ENCODE data around the gene QSOX2. TPM values are rescaled to one million over a fixed set of nuclear protein-coding genes. Genes with fewer than 3 reads are reported as not detected.

The QSOX2 gene
- total RNA-seq, 1 donor, result 12.7 TPM

DNA sequence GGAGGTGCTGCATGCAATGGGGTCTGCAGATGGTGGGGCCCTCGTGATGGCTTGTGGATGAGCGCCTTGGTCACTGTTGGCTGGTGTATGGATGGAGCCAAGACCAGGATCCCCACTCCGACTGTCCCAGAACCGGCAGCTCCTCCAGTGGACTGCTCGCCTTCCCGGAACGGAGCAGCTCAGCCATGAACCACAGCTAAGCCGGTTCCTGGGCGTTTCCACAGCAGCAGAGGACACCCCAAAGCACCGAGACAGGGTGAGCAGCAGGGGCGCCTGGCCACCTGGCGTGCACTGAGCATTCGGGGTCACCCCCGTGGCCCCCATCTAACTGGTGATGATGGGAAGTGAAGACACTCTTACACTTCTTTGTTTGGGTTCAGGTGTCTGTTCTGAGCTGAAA lies 32.1 kb upstream of the QSOX2 start:
- Histone ChIP-seq H3K4me3 (ENCODE audit: insufficient read depth, low read length) (no peak overlapping the region), H3K4me1 (ENCODE audit: insufficient read depth, low read length) (no peaks in the 10 kb centered on the region), H3K27me3 (ENCODE audit: insufficient read depth, low read length) (peaks cover 32% of the 10 kb centered on the region), H3K27ac (ENCODE audit: low read depth, low read length) (no peak overlapping the region), H3K36me3 (ENCODE audit: insufficient read depth, low read length) (no peaks in the 10 kb centered on the region), H2AFZ (ENCODE audit: low read length) (no peak overlapping the region), H3K9me3 (ENCODE audit: low read depth, low read length) (no peaks in the 10 kb centered on the region), H4K20me1 (ENCODE audit: insufficient read depth, low read length) (no peaks in the 10 kb centered on the region), H3K79me2 (ENCODE audit: insufficient read depth, low read length) (no peaks in the 10 kb centered on the region), H3K4me2 (ENCODE audit: insufficient read depth, low read length) (no peak overlapping the region)
- DNase-seq (ENCODE audit: insufficient read length, low spot score, missing footprints), result no peak
- TF ChIP-seq, protein P1, sequence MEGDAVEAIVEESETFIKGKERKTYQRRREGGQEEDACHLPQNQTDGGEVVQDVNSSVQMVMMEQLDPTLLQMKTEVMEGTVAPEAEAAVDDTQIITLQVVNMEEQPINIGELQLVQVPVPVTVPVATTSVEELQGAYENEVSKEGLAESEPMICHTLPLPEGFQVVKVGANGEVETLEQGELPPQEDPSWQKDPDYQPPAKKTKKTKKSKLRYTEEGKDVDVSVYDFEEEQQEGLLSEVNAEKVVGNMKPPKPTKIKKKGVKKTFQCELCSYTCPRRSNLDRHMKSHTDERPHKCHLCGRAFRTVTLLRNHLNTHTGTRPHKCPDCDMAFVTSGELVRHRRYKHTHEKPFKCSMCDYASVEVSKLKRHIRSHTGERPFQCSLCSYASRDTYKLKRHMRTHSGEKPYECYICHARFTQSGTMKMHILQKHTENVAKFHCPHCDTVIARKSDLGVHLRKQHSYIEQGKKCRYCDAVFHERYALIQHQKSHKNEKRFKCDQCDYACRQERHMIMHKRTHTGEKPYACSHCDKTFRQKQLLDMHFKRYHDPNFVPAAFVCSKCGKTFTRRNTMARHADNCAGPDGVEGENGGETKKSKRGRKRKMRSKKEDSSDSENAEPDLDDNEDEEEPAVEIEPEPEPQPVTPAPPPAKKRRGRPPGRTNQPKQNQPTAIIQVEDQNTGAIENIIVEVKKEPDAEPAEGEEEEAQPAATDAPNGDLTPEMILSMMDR (IDR thresholded peaks at IDR 0.05; ENCODE audit: extremely low read depth, low read depth, low read length), result no peak

- Histone ChIP-seq H3K4me1 (ENCODE audit: insufficient read depth, low read length) (no peaks in the 10 kb centered on the region), H3K27ac (ENCODE audit: low read depth, low read length) (no peak overlapping the region), H3K4me2 (ENCODE audit: insufficient read depth, low read length) (no peak overlapping the region), H3K4me3 (ENCODE audit: insufficient read depth, low read length) (no peak overlapping the region), H4K20me1 (ENCODE audit: insufficient read depth, low read length) (no peaks in the 10 kb centered on the region), H2AFZ (ENCODE audit: low read length) (no peak overlapping the region), H3K36me3 (ENCODE audit: insufficient read depth, low read length) (no peaks in the 10 kb centered on the region), H3K27me3 (ENCODE audit: insufficient read depth, low read length) (peaks cover 32% of the 10 kb centered on the region), H3K79me2 (ENCODE audit: insufficient read depth, low read length) (no peaks in the 10 kb centered on the region), H3K9me3 (ENCODE audit: low read depth, low read length) (no peaks in the 10 kb centered on the region)
- DNase-seq (ENCODE audit: insufficient read length, low spot score, missing footprints), result no peak
- TF ChIP-seq, protein P1 (IDR thresholded peaks at IDR 0.05; ENCODE audit: extremely low read depth, low read depth, low read length), result no peak
These were observed 31.1 kb upstream of the QSOX2 start for GRCh38 chr9:136276716-136277115.

GRCh38 chr9:136275655-136276429 lies 30.2 kb upstream of the QSOX2 start:
- no peaks in the 10 kb centered on the region for H3K9me3 ChIP-seq (ENCODE audit: low read depth, low read length)
- no peaks in the 10 kb centered on the region for H4K20me1 ChIP-seq (ENCODE audit: insufficient read depth, low read length)
- DNase-seq (ENCODE audit: insufficient read length, low spot score, missing footprints), result no peak
- H3K27me3 ChIP-seq (ENCODE audit: insufficient read depth, low read length), result peaks cover 32% of the 10 kb centered on the region
- H3K4me3 ChIP-seq (ENCODE audit: insufficient read depth, low read length), result no peak overlapping the region
- no peaks in the 10 kb centered on the region for H3K79me2 ChIP-seq (ENCODE audit: insufficient read depth, low read length)
- TF ChIP-seq, protein P1 (IDR thresholded peaks at IDR 0.05; ENCODE audit: extremely low read depth, low read depth, low read length), result no peak
- H3K4me1 ChIP-seq (ENCODE audit: insufficient read depth, low read length), result no peaks in the 10 kb centered on the region
- no peak overlapping the region for H3K27ac ChIP-seq (ENCODE audit: low read depth, low read length)
- H3K36me3 ChIP-seq (ENCODE audit: insufficient read depth, low read length), result no peaks in the 10 kb centered on the region
- H3K4me2 ChIP-seq (ENCODE audit: insufficient read depth, low read length), result no peak overlapping the region
- H2AFZ ChIP-seq (ENCODE audit: low read length), result no peak overlapping the region

DNA sequence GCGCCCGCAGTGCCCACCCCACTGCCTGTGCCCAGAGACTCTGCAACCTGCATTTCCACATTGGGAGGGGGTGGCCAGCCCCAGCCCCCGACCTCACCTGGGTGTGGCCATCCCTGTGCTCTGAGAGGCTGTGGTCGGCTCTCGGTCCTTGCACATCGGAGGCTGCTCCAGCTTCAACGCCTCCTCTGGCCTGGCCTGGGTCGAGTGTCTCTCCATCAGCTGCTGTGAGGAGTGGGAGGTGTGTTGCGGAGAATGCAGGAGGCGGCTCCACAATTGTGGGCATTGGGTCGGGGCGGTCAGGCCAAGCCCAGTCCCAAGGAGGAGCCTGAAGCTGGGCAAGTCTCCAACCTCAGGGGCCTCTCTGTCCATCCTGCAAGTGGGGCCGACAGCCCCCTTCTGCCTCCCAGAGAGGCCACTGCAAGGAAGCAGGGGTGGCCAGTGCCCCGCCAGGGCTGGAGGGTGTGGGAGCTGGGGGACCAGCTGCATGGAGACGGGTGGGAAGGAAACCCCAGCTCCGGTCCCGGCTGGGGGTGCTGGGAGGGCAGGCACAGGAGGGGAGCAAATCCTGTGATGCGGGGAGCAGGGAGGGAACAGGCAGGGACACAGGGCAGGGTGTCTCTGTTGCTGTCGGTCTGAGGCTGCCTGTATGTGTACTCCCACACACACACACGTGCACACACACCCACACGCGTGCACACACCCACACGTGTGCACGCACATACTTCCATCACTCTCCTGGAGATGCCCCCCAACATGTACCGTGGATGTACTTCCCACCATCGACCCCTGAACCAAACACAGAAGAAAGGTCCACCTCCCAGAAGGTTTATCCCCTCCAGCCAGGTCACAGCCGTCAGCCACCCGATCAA lies 29.4 kb upstream of the QSOX2 start:
- H3K79me2 ChIP-seq (ENCODE audit: insufficient read depth, low read length), result no peaks in the 10 kb centered on the region
- no peaks in the 10 kb centered on the region for H4K20me1 ChIP-seq (ENCODE audit: insufficient read depth, low read length)
- no peak overlapping the region for H2AFZ ChIP-seq (ENCODE audit: low read length)
- H3K27ac ChIP-seq (ENCODE audit: low read depth, low read length), result no peak overlapping the region
- no peaks in the 10 kb centered on the region for H3K9me3 ChIP-seq (ENCODE audit: low read depth, low read length)
- no peak overlapping the region for H3K4me3 ChIP-seq (ENCODE audit: insufficient read depth, low read length)
- H3K4me2 ChIP-seq (ENCODE audit: insufficient read depth, low read length), result no peak overlapping the region
- H3K4me1 ChIP-seq (ENCODE audit: insufficient read depth, low read length), result no peaks in the 10 kb centered on the region
- H3K36me3 ChIP-seq (ENCODE audit: insufficient read depth, low read length), result no peaks in the 10 kb centered on the region
- TF ChIP-seq, protein P1 (IDR thresholded peaks at IDR 0.05; ENCODE audit: extremely low read depth, low read depth, low read length), result no peak
- DNase-seq (ENCODE audit: insufficient read length, low spot score, missing footprints), result no peak
- H3K27me3 ChIP-seq (ENCODE audit: insufficient read depth, low read length), result peaks cover 32% of the 10 kb centered on the region
